Sigmoid colon (tissue), 4 donors: ENCODE data around the gene GJC2.

Source experiments
- POLR2A ChIP-seq, 2 donors: fragments of 450-650 bp; IDR thresholded peaks; one replicate each; pipeline ENCODE4 v1.6.1; 2016; ENCODE audit warnings: antibody characterized with exemption in 2 of 2, mild to moderate bottlenecking in 2 of 2, moderate library complexity in 2 of 2
- POLR2AphosphoS5 ChIP-seq, 4 donors: sonication (generic); formaldehyde crosslinking; IDR thresholded peaks; one replicate each; pipeline ENCODE4 v1.6.1; 2017; ENCODE audit warnings: antibody characterized with exemption in 4 of 4
- TF ChIP-seq, protein P1 (sequence below), 4 experiments: fragments of 450-650 bp in 3 of 4; fragments of 200-600 bp in 1 of 4; IDR thresholded peaks; one replicate each; pipeline ENCODE4 v1.5.1; 2016 to 2019; ENCODE audit warnings: antibody characterized with exemption in 4 of 4, mild to moderate bottlenecking in 3 of 4, moderate library complexity in 2 of 4

DNA sequence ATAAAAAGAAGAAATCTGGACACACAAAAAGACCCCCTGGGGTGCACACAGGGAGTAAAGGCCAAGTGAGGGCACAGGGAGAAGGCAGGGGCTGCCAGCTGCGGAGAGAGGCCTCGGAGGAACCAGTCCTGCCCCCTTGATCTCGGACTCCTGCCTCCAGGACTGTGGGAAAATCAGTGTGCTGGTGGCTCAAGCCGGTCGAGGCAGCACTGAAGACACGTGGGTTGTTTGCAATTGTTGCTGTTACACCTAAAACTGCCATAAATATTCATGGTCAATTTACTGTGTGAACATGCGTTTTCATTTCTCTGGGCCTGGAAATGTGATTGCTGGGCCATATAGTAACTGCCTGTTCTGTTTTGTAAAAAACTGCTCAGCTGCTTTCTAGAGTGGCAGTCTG, 34.4 kb downstream of the GJC2 start:
- no peak for TF ChIP-seq POLR2A (IDR thresholded peaks at IDR 0.05)
- TF ChIP-seq POLR2AphosphoS5 (IDR thresholded peaks at IDR 0.05), result no peak
- TF ChIP-seq, protein P1, sequence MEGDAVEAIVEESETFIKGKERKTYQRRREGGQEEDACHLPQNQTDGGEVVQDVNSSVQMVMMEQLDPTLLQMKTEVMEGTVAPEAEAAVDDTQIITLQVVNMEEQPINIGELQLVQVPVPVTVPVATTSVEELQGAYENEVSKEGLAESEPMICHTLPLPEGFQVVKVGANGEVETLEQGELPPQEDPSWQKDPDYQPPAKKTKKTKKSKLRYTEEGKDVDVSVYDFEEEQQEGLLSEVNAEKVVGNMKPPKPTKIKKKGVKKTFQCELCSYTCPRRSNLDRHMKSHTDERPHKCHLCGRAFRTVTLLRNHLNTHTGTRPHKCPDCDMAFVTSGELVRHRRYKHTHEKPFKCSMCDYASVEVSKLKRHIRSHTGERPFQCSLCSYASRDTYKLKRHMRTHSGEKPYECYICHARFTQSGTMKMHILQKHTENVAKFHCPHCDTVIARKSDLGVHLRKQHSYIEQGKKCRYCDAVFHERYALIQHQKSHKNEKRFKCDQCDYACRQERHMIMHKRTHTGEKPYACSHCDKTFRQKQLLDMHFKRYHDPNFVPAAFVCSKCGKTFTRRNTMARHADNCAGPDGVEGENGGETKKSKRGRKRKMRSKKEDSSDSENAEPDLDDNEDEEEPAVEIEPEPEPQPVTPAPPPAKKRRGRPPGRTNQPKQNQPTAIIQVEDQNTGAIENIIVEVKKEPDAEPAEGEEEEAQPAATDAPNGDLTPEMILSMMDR (IDR thresholded peaks at IDR 0.05), result no peak
